Measurements from ENCODE around the gene KCNG2. TPM values are rescaled to one million over a fixed set of nuclear protein-coding genes. Genes with fewer than 3 reads are reported as not detected.

KCNG2 gene
- total and polyA plus RNA-seq, 9 of the 15 experiments (the other 6 are each of a cell fraction or from before 2014, with no cell fraction given), result not detected

- H3K36me3 ChIP-seq (ENCODE audit: control insufficient read depth, insufficient read depth, low read length), result no peaks in the 10 kb centered on the region
- H3K9me1 ChIP-seq (ENCODE audit: control insufficient read depth, insufficient read depth, low read length), result no peaks in the 10 kb centered on the region
- peaks cover 17 to 80% of the 10 kb centered on the region in 2 experiments for H3K27me3 ChIP-seq (ENCODE audit: control insufficient read depth in 2 of 2, insufficient read depth in 2 of 2, low read length in 2 of 2)
- in situ Hi-C loops (cut with MboI) (no loop called here), intact Hi-C loops (cut with micrococcal nuclease) (no loop called here)
- no TSS peak for BruUV-seq (replicated peaks)
- FAIRE-seq (no peak), DNase-seq (ENCODE audit: extremely low read depth in 1 of 4, low spot score in 3 of 4) (no peak), ATAC-seq (no peak)
- no peaks in the 10 kb centered on the region for H3K9me3 ChIP-seq (replicated peaks; ENCODE audit: control insufficient read depth, insufficient read depth, low read depth, low read length)
- H4K20me1 ChIP-seq (replicated peaks; ENCODE audit: control insufficient read depth, insufficient read depth, low read length), result no peaks in the 10 kb centered on the region
- no peak overlapping the region for H3K27ac ChIP-seq (ENCODE audit: extremely low read depth, low read depth, low read length)
- no peak overlapping the region for H3K4me2 ChIP-seq (ENCODE audit: insufficient read depth, low read length)
- H3K79me2 ChIP-seq (ENCODE audit: control insufficient read depth, insufficient read depth, low read length), result no peaks in the 10 kb centered on the region
- H2AFZ ChIP-seq (ENCODE audit: low read depth, low read length), result no peak overlapping the region
- POLR2A ChIA-PET, result interaction anchor here (1.1 kb wide), 1 partner anchor 8 kb away, joined by 5 read pairs; no protein-coding TSS in a partner anchor
- H3K4me3 ChIP-seq, result no peak overlapping the region
- WGBS (ENCODE audit: insufficient coverage, low coverage, missing lambda C conversion rate), result 2% methylated on average over 18 of the region's 35 CpGs
- CTCF ChIA-PET (ENCODE audit: low intra/inter-chr PET ratio), result no interaction called here
- peaks cover 0 to 5% of the 10 kb centered on the region in 2 experiments; a peak in 1 of 5 replicates for H3K4me1 ChIP-seq (replicated peaks in 1 of 2; ENCODE audit: control insufficient read depth in 2 of 2, insufficient read depth in 2 of 2, low read length in 2 of 2)
- no peak overlapping the region for H3K9ac ChIP-seq (ENCODE audit: insufficient read depth in 1 of 2, low read depth in 2 of 2, low read length in 2 of 2)
- TF ChIP-seq ZNF707 (CRISPR knock-in tag; conservative IDR thresholded peaks at IDR 0.05) (no peak), ZNF354B (CRISPR knock-in tag; IDR thresholded peaks at IDR 0.05) (no peak), GABPB2 (CRISPR knock-in tag; conservative IDR thresholded peaks at IDR 0.05) (no peak), HDAC6 (IDR thresholded peaks at IDR 0.05; ENCODE audit: low read depth, low read length) (no peak), ZSCAN29 (IDR thresholded peaks at IDR 0.05) (no peak), ZNF57 (CRISPR knock-in tag; IDR thresholded peaks at IDR 0.05) (no peak), ZNF133 (CRISPR knock-in tag; IDR thresholded peaks at IDR 0.05) (no peak), THRAP3 (IDR thresholded peaks at IDR 0.05; ENCODE audit: borderline replicate concordance) (no peak), ZNF23 (CRISPR knock-in tag; IDR thresholded peaks at IDR 0.05) (no peak), CBFA2T2 (conservative IDR thresholded peaks at IDR 0.05) (no peak)
- TF ChIP-seq, protein P1, sequence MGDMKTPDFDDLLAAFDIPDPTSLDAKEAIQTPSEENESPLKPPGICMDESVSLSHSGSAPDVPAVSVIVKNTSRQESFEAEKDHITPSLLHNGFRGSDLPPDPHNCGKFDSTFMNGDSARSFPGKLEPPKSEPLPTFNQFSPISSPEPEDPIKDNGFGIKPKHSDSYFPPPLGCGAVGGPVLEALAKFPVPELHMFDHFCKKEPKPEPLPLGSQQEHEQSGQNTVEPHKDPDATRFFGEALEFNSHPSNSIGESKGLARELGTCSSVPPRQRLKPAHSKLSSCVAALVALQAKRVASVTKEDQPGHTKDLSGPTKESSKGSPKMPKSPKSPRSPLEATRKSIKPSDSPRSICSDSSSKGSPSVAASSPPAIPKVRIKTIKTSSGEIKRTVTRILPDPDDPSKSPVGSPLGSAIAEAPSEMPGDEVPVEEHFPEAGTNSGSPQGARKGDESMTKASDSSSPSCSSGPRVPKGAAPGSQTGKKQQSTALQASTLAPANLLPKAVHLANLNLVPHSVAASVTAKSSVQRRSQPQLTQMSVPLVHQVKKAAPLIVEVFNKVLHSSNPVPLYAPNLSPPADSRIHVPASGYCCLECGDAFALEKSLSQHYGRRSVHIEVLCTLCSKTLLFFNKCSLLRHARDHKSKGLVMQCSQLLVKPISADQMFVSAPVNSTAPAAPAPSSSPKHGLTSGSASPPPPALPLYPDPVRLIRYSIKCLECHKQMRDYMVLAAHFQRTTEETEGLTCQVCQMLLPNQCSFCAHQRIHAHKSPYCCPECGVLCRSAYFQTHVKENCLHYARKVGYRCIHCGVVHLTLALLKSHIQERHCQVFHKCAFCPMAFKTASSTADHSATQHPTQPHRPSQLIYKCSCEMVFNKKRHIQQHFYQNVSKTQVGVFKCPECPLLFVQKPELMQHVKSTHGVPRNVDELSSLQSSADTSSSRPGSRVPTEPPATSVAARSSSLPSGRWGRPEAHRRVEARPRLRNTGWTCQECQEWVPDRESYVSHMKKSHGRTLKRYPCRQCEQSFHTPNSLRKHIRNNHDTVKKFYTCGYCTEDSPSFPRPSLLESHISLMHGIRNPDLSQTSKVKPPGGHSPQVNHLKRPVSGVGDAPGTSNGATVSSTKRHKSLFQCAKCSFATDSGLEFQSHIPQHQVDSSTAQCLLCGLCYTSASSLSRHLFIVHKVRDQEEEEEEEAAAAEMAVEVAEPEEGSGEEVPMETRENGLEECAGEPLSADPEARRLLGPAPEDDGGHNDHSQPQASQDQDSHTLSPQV (IDR thresholded peaks at IDR 0.05), result no peak
- TF ChIP-seq, protein P2, sequence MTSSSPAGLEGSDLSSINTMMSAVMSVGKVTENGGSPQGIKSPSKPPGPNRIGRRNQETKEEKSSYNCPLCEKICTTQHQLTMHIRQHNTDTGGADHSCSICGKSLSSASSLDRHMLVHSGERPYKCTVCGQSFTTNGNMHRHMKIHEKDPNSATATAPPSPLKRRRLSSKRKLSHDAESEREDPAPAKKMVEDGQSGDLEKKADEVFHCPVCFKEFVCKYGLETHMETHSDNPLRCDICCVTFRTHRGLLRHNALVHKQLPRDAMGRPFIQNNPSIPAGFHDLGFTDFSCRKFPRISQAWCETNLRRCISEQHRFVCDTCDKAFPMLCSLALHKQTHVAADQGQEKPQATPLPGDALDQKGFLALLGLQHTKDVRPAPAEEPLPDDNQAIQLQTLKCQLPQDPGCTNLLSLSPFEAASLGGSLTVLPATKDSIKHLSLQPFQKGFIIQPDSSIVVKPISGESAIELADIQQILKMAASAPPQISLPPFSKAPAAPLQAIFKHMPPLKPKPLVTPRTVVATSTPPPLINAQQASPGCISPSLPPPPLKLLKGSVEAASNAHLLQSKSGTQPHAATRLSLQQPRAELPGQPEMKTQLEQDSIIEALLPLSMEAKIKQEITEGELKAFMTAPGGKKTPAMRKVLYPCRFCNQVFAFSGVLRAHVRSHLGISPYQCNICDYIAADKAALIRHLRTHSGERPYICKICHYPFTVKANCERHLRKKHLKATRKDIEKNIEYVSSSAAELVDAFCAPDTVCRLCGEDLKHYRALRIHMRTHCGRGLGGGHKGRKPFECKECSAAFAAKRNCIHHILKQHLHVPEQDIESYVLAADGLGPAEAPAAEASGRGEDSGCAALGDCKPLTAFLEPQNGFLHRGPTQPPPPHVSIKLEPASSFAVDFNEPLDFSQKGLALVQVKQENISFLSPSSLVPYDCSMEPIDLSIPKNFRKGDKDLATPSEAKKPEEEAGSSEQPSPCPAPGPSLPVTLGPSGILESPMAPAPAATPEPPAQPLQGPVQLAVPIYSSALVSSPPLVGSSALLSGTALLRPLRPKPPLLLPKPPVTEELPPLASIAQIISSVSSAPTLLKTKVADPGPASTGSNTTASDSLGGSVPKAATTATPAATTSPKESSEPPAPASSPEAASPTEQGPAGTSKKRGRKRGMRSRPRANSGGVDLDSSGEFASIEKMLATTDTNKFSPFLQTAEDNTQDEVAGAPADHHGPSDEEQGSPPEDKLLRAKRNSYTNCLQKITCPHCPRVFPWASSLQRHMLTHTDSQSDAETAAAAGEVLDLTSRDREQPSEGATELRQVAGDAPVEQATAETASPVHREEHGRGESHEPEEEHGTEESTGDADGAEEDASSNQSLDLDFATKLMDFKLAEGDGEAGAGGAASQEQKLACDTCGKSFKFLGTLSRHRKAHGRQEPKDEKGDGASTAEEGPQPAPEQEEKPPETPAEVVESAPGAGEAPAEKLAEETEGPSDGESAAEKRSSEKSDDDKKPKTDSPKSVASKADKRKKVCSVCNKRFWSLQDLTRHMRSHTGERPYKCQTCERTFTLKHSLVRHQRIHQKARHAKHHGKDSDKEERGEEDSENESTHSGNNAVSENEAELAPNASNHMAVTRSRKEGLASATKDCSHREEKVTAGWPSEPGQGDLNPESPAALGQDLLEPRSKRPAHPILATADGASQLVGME (CRISPR knock-in tag; IDR thresholded peaks at IDR 0.05), result no peak
Measured at GRCh38 chr18:79775441-79776221, 22.1 kb upstream of the KCNG2 start.

All from K562 (cell line).